ENCODE results near the gene CCNQ. TPM values are rescaled to one million over a fixed set of nuclear protein-coding genes. Genes with fewer than 3 reads are reported as not detected.

The CCNQ gene
- total RNA-seq, 2 experiments from 2014 or later = 19.0 to 19.7 TPM

DNA sequence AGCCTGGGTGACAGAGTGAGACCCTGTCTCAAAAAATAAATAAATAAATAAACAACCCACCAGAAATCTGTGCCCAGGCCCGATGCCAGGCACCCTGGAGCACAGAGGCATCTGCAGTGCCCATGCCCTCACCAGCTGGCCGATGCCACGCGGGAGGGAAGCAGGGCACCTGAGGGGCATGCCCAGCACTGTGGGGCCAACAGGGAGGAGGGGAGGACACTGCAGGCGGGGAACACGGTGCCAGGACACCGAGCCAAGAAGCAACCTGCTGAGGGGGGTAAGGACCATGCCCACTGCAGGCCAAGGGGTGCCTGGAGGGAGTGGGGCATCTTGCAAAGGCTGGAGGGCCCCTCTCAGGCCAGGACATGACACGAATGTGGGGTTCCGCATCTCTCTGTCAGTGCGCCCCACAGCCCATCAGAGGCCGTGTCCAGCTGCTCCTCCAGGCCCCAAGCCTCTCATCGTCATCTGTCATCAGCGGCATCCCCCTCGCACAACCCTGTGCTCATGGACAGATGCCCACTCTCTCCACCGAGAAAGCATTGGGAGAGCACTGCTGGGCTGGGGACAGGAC lies 34.8 kb upstream of the CCNQ start:
- DNase-seq (no peak), ATAC-seq (ENCODE audit: low read depth) (no peak)
- no peaks in the 10 kb centered on the region for H3K4me1 Mint-ChIP-seq
- H3K27ac Mint-ChIP-seq = no peak overlapping the region
- no peak overlapping the region for H3K4me3 Mint-ChIP-seq
- POLR2A ChIA-PET = no interaction called here
- H3K9me3 Mint-ChIP-seq = peaks cover 2% of the 10 kb centered on the region
- H3K36me3 Mint-ChIP-seq = no peaks in the 10 kb centered on the region
- H3K27me3 Mint-ChIP-seq = peaks cover 3% of the 10 kb centered on the region

DNA sequence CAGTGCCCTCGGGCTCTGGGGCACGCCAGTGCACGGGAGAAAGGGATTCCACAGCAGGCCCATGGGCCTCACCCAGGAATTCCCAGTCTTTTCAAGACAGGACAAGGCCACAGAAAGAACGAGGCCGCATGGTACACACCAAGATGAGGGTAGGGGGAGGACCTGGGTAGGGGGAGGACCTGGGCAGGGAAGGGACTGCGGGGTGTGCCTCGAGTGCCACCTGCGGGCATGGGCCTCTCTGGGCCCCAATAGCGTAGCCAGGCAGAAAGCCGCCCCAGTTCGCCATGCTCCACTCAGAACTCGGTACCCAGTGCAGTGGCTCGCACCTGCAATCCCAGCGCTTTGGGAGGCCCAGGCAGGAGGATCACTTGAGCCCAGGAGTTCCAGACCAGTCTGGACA lies 34.1 kb upstream of the CCNQ start:
- POLR2A ChIA-PET = no interaction called here

DNA sequence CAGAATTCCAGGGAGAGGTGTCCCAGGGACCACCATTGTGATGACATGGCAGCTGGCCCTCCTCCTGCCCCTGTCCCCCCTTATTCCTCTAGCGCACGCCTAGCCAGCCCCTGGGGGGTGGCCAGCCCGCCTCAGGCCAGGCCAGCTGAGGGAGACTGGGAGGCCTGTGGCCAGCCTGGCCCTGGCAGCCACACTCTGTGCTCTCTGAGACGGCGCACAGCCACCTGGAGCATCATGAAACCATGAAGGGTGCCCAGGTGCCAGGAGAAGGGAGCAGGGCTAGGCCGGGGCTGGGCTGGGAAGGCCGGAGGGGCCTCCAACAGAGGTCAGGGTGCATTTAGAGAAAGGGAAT lies 33.6 kb upstream of the CCNQ start:
- Mint-ChIP-seq H3K27me3 (peaks cover 3% of the 10 kb centered on the region), H3K4me1 (no peaks in the 10 kb centered on the region), H3K27ac (no peak overlapping the region), H3K9me3 (peaks cover 2% of the 10 kb centered on the region), H3K4me3 (no peak overlapping the region), H3K36me3 (no peaks in the 10 kb centered on the region)
- ATAC-seq (ENCODE audit: low read depth) (no peak), DNase-seq (no peak)
- POLR2A ChIA-PET = no interaction called here

More for the DNA sequence above, 34.1 kb upstream of the CCNQ start:
- Mint-ChIP-seq H3K4me1 (no peaks in the 10 kb centered on the region), H3K4me3 (no peak overlapping the region), H3K27ac (no peak overlapping the region), H3K27me3 (peaks cover 3% of the 10 kb centered on the region), H3K9me3 (peaks cover 2% of the 10 kb centered on the region), H3K36me3 (no peaks in the 10 kb centered on the region)
- ATAC-seq (ENCODE audit: low read depth) (no peak), DNase-seq (no peak)

DNA sequence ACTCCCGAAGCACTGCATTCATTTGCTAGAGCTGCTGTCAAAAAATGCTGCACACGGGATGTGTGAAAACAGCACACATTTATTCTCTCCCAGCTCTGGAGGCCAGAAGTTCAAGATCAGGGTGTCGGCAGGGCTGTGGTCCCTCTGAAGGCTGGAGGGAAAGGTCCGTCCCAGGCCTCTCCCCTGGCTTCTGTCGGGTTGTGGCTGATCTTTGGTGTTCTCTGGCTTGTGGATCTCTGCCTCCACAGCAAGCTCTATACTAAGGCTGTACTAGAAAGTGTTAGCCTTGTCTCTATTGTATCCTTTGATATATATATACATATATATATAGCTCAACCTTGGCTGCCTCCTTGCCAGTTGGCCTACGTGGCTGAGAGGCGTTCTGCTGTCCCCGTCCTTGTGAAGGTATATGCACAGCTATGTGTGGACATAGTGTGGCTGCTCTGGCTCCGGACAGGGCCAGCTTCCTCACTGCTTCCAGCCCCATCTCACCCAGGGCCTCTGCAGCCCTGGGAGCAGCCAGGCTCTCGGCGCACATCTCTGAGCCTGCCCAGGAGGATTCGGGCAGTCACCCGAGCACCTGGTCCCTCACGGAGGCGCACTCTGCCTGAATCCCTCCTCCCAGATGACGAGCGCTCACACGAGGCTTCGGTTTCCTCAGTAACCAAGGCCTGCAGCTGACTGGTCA lies 33.1 kb upstream of the CCNQ start:
- Mint-ChIP-seq H3K4me1 (no peaks in the 10 kb centered on the region), H3K36me3 (no peaks in the 10 kb centered on the region), H3K4me3 (no peak overlapping the region), H3K27me3 (peaks cover 3% of the 10 kb centered on the region), H3K9me3 (peaks cover 2% of the 10 kb centered on the region), H3K27ac (no peak overlapping the region)
- POLR2A ChIA-PET = no interaction called here
- ATAC-seq (ENCODE audit: low read depth) (no peak), DNase-seq (no peak)

DNA sequence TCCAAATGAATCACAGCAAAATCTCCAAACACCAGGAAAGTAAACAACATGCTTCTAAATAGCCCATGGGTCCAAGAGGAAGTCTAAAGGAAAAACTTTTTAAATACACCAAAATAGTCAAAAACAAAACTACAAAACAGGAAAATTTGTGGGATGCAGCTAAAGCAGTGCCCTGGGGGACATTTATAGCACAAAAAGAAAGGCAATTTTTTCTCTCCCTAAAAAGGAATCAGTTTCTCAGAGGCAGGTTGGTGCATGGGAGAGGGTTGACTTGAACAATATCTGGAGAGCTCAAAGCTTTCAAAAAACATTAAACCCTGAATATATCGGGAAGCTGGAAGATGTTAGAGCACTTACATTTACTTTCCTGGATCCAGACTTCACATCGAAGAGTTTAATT lies 32.4 kb upstream of the CCNQ start:
- Mint-ChIP-seq H3K36me3 (no peaks in the 10 kb centered on the region), H3K27ac (no peak overlapping the region), H3K4me3 (no peak overlapping the region), H3K4me1 (no peaks in the 10 kb centered on the region), H3K9me3 (peaks cover 2% of the 10 kb centered on the region), H3K27me3 (peaks cover 3% of the 10 kb centered on the region)
- DNase-seq (no peak), ATAC-seq (ENCODE audit: low read depth) (no peak)
- POLR2A ChIA-PET = no interaction called here

DNA sequence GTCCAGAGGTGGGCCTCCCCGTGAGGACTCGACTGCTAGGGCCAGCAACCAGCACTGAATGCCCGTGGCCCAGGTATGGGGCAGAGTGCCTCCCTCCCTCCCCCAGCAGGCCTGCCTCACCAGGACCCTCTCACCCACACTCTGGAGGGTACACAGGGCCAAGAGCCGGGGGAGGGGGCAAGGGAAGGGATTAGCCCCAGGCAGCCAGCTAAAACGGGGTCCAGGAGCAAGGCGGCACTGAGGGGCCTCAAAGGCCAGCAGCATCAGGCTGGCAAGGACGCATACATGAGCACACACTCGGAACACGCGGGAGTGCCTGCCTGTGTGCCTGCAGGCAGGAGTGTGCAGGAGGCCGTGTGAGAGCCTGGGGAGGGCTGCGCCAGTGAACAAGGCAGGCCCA lies 29.7 kb upstream of the CCNQ start:
- POLR2A ChIA-PET = no interaction called here
- DNase-seq (no peak), ATAC-seq (ENCODE audit: low read depth) (no peak)
- H3K27me3 Mint-ChIP-seq = peaks cover 3% of the 10 kb centered on the region
- H3K4me1 Mint-ChIP-seq = no peaks in the 10 kb centered on the region
- H3K27ac Mint-ChIP-seq = no peak overlapping the region
- peaks cover 2% of the 10 kb centered on the region for H3K9me3 Mint-ChIP-seq
- no peaks in the 10 kb centered on the region for H3K36me3 Mint-ChIP-seq
- H3K4me3 Mint-ChIP-seq = no peak overlapping the region

DNA sequence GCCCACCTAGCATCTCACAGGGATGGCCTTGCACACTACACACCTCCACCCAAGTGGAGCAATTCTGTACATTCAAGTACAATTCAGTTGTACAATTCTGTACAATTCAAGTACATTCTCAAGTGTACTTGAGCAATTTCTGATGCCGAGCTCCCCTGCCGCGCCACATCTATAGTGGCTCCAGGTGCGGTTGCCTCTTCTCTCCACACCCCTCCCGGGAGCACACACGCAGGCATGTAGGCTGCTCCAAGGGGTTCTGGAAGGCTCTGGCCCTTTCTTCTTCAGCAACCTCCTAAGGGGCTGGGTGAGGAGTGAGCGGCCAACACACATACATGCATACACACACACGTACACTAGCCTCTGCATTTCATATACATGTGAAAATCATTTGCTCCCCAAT lies 29.2 kb upstream of the CCNQ start:
- Mint-ChIP-seq H3K4me1 (no peaks in the 10 kb centered on the region), H3K4me3 (no peak overlapping the region), H3K27me3 (peaks cover 3% of the 10 kb centered on the region), H3K27ac (no peak overlapping the region), H3K9me3 (peaks cover 2% of the 10 kb centered on the region), H3K36me3 (no peaks in the 10 kb centered on the region)
- ATAC-seq (ENCODE audit: low read depth) (no peak), DNase-seq (no peak)
- POLR2A ChIA-PET = no interaction called here

DNA sequence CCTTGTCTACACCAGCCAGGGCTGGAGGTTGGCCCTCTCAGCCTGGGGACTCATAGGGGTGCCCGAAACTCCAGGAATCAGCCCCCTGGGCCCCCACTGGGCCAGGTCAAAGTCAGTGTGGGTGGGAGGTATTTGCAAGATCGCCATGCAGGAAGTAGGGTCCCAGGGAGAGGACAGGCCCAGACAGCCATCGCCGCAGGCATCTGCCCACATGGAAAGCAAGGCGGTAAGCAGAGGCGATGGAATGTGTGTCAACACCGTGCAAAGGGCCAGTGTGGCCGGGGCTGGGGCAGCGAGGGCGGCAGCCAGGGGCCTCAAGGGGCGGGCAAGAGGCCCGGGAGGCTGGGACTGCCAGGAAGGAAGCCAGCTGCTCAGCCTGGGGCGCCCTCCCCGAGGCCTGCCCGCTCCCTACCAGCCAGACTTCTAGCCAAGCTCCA lies 28.8 kb upstream of the CCNQ start:
- DNase-seq = no peak
- POLR2A ChIA-PET = no interaction called here
- Mint-ChIP-seq H3K27ac (no peak overlapping the region), H3K27me3 (peaks cover 3% of the 10 kb centered on the region), H3K4me1 (no peaks in the 10 kb centered on the region), H3K9me3 (peaks cover 2% of the 10 kb centered on the region), H3K36me3 (no peaks in the 10 kb centered on the region), H3K4me3 (no peak overlapping the region)
- ATAC-seq (ENCODE audit: low read depth) = no peak

DNA sequence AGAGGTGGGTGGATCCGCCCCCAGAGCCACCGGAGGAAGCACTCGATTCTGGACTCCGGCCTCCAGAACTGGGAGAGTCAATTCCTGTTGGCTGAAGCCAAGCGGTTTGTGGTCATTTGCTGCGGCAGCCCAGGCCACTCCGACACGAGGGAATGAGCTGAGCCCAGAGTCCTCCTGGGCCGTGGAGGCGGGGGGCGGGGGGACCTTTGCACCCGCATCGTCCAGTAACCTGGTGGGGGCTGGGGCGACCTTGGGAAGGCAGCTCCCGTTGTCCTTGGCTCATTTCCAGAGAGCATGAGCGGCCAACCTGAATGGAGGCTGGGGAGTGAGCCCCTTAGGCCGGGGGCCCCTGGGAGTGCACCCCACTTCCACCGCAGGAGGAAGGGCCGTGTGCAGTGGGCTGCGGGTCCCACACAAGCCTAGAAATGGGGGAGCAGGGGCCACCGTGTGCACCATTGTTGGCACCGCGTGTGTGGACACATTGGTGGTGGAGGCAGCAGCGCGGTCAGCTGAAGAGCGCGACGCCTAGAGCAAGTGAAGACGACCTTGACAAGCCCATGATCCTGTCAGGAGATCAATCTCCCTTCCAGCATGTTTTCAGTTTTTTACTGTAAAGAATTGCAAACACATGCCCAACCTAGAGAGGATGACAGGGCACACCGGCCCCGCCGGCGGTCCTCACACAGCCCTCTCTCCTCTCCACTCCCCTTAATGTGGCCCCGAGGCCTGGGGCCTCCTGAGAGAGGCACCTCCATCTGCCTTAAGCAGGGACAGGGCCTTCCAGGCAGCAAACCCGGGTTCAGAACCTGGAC lies 28.1 kb upstream of the CCNQ start:
- peaks cover 3% of the 10 kb centered on the region for H3K27me3 Mint-ChIP-seq
- no peak overlapping the region for H3K4me3 Mint-ChIP-seq
- no peak for ATAC-seq (ENCODE audit: low read depth)
- H3K4me1 Mint-ChIP-seq = no peaks in the 10 kb centered on the region
- DNase-seq = no peak
- H3K36me3 Mint-ChIP-seq = no peaks in the 10 kb centered on the region
- H3K27ac Mint-ChIP-seq = no peak overlapping the region
- H3K9me3 Mint-ChIP-seq = peaks cover 2% of the 10 kb centered on the region
- POLR2A ChIA-PET = no interaction called here

DNA sequence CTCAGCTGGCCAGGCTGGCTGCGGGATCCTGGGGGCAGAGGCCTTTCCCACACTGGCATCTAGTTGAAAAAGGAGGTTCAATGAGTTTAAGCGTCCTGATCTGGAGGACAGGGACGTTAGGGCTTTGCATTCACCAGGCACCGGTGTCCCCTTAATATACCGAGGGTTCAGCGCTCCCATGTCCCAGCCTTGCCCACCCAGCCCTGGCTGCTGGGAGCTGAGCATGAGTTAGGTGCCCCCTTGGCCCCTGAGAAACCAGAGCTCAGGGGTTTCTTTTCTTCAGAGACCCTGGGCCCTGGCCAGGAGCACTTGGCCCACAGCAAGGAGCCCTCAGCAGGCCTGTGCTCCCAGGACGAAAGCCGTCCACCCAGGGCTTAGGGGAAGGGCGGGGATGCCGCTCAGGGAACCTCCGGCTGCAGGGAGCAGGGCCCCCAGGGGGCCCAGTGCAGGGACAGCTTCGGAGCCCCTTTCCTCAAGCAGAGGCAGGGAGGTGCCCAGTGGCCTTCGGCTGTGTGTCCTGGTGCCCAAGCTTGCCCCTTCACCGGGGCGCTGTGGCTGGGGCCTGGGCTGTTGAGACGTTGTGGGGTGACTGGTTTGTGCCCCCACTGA lies 27.2 kb upstream of the CCNQ start:
- no peak overlapping the region for H3K4me3 Mint-ChIP-seq
- peaks cover under 1% of the 10 kb centered on the region for H3K27me3 Mint-ChIP-seq
- POLR2A ChIA-PET = no interaction called here
- H3K27ac Mint-ChIP-seq = no peak overlapping the region
- no peaks in the 10 kb centered on the region for H3K36me3 Mint-ChIP-seq
- no peak for DNase-seq
- no peaks in the 10 kb centered on the region for H3K4me1 Mint-ChIP-seq
- peaks cover 1% of the 10 kb centered on the region for H3K9me3 Mint-ChIP-seq
- ATAC-seq (ENCODE audit: low read depth) = no peak

DNA sequence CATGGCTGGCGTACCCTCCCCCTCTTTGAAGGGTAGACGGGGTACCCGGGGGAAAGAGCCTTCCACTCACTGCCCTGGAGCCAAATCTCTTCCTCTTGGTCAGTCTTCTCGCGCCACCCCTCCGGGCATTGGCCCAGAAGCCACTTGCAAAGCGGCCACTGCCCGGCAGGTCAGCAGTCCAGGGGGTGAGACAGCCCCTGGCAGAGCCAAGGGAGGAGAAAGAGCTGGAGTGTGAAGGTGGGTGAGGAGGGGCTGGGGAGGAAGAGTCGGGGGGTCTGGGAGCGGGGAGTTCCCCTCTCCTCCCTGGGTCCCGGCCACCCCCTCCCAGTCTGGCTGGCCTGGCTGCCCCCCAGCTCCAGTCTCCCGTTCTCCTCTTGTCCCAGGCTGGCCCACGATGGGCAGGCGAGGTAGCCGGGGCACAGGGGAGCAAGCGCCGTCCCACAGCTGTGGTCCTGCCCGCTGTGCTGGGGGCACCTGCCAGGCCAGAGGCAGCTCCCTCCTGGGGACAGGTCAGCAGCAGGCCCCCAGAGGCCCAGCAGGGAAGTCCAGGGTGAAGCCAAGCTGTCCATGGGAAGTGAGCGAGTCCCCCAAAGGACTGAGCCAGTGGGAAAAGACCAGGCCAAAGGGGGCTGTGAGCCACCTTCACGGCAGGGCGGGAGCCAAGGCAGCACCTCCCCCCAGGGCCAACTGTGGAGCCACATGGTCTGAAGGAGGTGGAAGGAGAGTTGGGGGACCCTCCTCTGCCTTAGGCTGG lies 26.5 kb upstream of the CCNQ start:
- Mint-ChIP-seq H3K9me3 (no peaks in the 10 kb centered on the region), H3K4me3 (no peak overlapping the region), H3K4me1 (no peaks in the 10 kb centered on the region), H3K27me3 (no peaks in the 10 kb centered on the region), H3K36me3 (no peaks in the 10 kb centered on the region), H3K27ac (no peak overlapping the region)
- no peak for DNase-seq
- ATAC-seq (ENCODE audit: low read depth) = no peak
- POLR2A ChIA-PET = no interaction called here

DNA sequence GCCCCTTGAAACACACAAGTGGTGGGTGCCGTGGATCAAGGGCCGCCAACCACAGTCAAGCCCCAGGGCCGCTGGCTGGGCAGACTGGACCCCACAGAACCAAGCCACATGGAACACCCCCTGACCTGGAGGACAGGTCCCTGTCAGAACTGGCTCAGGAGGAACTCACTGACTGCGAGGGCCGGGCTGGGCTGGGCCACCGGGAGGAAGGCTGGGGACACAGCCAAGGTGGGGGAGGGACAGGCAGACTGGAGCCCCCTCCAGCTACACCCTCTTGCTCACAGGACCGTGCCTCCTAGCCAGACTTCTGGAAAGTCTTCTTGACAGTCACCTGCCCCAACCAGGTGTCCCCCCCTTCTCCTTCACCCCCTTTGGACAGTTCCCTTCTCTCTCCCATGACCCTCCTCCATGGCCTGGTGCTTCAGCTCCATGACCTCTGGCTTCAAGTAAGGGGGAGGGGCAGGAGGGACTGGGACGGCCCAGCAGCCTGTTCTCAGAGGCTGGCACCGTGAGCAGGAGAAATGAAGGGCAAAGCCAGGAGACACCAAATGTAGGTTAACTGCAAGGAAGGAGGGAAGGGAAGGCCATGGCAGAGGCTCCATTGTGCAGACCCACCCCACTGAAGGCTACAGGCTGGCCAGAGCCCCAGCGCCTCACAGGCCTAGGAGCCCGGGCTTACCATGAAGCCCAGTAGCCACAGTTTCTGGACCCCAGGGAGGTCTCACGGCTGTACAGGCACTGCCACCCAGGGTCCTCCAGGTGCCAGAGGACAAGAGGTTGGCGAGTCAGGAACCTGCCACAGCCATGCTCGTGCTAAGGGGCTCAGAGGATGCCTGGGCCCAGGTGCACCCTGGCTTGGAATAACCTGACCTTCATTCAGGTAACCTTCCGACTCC lies 25.5 kb upstream of the CCNQ start:
- Mint-ChIP-seq H3K4me3 (no peak overlapping the region), H3K27me3 (no peaks in the 10 kb centered on the region), H3K36me3 (no peaks in the 10 kb centered on the region), H3K9me3 (no peaks in the 10 kb centered on the region), H3K27ac (no peak overlapping the region), H3K4me1 (no peaks in the 10 kb centered on the region)
- POLR2A ChIA-PET = no interaction called here
- ATAC-seq (ENCODE audit: low read depth) = no peak
- no peak for DNase-seq
